Non-pigmented ciliary epithelial cell (primary cell): ENCODE data around the gene DLK2.
A peak's percentile ranks its signal among the peaks of the same experiment; 100 is the strongest.

Source experiments
- DNase-seq: peaks from one replicate; pipeline ENCODE4 v3.0.0-alpha.2; 2010; ENCODE audit warnings: low read depth

DLK2 gene

DNA sequence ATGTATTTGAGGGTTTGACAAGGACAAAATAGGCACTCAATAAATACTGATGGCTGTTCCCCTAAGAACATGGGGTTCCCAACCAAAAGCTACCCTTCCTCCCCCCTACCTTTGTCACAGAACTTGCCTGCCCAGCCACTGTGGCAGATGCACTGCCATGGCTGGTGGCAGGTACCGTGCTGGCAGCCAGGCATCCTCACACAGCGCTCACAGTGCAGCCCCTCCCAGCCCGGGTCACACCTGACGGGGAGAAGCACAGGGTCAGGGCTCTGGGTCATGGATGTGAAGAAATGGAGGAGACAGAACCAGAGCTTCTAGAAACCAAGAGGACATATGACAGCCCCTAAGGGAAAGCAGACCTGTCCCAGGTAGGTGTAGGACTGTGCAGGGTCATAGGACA, 2.5 kb downstream of the DLK2 start:
- DNase-seq: no peak

DNA sequence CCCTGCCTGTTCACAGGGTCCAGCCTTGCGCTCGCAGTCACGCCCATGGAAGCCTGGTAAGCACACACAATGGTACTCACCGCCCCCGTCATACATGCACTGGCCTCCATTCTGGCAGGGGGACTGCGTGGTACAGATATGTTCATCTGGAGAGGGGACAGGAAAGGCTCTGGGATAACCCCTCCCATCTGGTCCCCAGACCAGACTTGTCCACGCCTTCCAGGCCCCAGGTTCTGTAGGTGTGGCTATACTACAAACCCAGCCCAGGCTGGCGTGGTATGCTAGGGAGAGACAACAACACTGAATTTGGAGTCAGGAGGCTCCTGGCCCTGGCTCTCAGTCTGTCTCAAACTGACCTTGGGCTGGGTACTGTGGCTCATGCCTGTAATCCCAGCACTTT, 3.4 kb downstream of the DLK2 start:
- no peak for DNase-seq

DNA sequence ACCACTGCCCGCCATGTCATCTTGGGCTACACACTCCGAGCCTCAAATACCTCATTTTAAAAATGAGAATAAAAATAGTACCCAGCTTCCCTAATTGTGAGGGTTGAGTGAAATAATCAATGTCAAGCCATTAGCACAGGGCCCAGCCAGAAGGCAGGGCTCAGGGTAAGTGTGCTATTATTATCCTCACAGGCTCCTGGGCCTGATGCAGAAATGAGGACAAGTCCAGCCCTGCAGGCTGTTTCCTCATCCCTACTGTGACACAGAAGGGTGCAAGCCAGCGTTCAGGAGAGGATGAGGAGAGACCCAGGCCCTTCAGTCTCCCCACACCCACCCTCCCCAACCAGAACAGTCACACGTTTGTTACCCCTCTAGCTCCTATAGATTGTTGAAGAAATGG, 4.0 kb downstream of the DLK2 start:
- no peak for DNase-seq

DNA sequence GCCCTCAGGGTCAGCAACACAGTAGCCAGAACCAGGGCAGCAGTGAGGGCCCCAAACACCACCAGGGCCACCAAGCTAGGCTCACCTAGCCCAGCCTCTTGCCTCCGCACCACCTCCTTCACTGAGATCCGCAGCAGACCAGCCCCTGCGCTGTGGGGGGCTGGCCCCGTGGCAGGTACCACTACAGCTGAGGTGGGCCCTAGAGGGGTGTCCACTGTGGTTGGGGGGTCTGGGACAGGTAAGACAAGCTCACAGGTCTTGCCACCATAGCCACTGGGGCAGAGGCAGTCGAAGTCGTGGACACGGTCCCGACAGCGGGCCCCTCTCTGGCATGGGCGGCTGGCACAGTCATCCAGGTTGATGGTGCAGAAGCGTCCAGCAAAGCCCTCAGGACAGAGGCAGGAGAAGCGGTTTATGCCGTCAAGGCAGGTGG, 4.6 kb downstream of the DLK2 start:
- no peak for DNase-seq

DNA sequence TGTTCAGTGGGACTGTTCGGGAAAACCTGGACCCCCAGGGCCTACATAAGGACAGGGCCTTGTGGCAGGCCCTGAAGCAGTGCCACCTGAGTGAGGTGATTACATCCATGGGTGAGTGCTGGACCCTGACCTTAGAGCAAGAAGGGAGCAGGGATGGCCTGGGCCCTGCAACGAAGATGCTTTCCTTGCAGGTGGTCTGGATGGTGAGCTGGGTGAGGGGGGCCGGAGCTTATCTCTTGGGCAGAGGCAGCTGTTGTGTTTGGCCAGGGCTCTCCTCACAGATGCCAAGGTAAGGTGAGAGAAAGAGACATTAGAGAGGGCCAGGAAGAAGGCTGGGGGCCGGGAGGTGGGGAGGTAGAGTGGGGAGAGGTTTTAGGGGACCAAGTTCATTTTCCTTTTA, 6.4 kb downstream of the DLK2 start:
- DNase-seq: no peak

DNA sequence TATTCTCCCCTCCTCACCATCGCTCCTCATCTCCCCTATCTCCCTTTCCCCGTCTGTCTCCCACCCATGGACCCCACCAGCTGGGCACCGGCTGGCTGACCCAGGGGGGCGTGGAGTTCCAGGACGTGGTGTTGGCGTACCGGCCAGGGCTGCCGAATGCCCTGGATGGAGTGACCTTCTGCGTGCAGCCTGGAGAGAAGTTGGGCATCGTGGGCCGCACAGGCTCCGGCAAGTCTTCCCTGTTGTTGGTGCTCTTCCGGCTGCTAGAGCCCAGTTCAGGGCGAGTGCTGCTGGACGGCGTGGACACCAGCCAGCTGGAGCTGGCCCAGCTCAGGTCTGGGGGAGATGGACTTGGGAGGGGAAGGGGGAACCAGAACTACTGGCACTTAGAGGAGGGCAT, 7.7 kb downstream of the DLK2 start:
- no peak for DNase-seq

DNA sequence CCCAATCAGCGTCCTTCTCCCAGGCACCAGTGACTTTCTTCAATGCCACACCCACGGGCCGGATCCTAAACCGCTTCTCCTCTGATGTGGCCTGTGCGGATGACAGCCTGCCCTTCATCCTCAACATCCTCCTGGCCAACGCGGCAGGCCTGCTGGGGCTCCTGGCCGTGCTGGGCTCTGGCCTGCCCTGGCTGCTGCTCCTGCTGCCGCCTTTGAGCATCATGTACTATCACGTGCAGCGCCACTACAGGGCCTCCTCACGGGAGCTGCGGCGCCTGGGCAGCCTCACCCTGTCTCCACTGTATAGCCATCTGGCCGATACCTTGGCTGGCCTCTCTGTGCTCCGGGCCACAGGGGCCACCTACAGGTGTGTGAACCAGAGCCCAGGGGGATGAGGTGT, 9.8 kb downstream of the DLK2 start:
- no peak for DNase-seq

DNA sequence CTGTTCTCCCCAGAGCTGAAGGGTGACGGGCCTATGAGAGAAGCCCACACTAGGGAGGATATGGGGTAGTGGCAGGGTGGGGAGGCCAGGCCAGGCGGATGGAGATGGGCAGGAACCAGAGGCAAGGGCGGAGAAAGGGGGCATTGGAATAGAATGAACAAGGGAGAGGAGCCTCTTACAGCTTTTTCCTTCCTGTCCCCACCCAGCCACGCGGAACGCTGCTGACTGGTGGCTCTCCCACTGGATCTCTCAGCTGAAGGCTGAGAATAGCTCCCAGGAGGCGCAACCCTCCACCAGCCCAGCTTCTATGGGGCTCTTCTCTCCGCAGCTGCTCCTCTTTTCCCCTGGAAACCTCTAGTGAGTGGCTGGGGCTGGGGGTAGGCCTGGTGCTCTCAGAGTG, 10.8 kb downstream of the DLK2 start:
- DNase-seq: no peak

DNA sequence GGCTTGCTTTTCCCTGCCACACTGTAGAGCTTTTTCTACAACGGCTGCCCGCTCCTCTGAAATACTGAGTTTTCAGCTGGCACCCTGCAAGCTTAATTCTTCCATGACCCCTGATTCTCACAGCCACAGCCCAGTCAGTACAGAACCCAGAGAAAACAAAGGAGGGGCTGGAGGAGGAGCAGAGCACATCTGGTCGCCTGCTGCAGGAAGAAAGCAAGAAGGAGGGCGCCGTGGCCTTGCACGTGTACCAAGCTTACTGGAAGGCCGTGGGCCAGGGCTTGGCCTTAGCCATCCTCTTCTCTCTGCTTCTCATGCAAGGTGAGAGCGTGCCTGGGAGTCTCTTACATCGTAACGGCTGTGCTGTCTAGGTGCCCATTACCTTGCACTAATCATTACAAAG, 11.3 kb downstream of the DLK2 start:
- no peak for DNase-seq

DNA sequence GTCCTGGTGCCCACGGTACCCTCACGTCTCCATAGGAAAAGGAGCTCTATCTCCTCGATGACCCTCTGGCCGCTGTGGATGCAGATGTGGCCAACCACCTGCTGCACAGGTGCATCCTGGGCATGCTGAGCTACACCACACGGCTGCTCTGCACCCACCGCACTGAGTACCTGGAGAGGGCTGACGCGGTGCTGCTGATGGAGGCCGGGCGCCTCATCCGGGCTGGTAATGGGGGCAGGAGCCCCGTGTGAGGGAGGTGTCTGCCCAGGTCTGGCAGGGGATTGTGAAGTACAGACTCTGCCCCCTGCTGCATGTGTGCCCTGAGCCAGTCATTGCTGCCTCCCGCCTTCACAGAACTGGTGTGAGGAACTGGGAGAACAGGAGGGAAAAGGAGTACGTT, 12.4 kb downstream of the DLK2 start:
- DNase-seq: no peak

DNA sequence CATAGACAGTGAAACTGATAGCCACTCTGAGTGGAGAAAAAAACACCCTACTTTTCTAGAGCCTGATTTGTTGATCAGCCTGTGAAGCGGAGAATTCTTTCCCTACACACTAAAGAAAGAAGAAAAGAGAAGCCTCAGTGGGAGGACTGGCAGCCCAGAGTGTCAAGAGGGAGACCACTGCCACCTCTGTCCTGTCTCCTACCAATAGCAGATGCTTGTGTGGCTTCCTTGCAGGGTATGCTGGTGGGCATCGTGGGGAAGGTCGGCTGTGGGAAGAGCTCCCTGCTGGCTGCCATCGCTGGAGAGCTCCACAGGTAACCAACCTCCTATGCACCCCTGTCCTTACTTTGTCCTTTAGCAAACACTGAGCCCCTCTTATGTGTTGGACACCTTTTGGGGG, 17.6 kb downstream of the DLK2 start:
- no peak for DNase-seq

DNA sequence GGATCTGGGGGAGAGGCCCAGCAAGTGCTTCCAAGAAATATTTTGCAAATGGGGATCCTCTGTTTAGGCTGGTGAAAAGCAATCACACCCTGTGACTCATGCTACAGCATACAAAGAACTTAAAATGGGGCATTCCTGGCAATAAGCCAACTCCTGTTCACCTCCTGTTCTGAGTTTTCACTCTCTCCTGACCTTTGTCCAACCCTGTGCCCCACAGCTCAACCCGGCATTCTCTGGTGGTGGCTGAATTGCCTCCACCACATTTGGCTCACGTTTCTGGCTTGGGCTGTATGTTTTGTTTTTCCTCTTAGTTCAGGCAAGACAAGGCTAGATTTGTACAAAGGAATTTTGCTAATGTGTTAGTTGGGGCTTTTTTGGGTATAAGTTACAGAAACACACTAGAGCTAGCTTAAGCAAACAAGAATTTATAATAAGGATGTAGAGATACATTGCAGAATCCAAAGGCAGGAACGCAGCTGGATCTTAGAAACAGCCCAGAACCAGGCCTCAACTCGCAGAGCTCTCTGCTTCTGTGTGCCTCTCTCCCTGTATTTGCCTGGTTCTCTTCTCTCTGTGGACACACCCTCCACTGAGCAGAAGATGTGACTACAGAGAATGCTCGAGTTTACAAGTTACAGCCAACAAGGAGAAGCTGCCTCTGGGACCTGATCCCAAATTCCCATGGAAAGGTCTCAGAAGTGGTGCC, 18.6 kb downstream of the DLK2 start:
- DNase-seq: peak; percentile 23

DNA sequence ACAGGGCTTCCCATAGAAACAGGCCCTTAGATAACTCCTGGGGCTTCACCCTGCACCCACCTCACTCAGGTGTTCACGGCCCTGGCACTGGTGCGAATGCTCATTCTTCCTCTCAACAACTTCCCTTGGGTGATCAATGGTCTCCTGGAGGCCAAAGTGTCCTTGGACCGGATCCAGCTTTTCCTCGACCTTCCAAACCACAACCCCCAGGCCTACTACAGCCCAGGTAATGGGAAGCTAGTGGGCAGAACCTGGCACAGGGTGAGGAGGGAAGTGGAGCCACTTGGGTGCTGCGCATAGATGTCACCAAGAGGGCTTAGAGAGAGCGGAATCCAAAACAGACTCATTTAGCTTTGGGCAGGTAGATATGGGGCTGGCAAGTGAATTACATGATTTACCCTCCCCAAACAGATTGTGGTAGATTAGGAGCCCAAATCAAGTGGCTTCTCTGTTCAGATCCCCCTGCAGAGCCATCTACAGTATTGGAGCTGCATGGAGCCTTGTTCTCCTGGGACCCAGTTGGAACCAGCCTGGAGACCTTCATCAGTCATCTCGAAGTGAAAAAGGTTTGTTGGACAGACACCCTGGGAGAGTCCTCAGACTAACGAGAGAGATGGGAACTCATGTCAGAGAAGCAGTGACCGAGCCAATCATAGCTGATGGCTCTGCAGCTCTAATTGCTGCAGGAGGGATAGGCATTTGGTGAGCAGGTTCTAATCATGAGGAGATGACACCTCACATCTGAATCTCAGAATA, 19.5 kb downstream of the DLK2 start:
- DNase-seq: no peak

DNA sequence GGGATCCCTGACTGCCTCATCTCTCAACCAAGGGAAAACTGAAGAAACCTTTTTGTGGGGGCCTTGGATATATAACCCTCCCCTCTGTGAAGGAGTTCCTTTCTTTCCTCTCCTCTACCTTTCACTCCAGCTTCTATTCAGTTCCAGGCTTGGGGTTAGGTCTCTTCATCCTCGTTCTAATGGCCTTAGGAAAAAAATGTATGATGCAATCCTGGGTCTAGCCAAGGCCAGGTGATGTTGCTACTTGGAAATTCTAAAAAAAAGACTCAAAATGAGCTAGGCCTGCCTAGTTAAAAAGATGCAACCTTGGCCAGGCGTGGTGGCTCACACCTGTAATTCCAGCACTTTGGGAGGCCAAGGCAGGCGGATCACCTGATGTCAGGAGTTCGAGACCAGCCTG, 20.4 kb downstream of the DLK2 start:
- DNase-seq: no peak

DNA sequence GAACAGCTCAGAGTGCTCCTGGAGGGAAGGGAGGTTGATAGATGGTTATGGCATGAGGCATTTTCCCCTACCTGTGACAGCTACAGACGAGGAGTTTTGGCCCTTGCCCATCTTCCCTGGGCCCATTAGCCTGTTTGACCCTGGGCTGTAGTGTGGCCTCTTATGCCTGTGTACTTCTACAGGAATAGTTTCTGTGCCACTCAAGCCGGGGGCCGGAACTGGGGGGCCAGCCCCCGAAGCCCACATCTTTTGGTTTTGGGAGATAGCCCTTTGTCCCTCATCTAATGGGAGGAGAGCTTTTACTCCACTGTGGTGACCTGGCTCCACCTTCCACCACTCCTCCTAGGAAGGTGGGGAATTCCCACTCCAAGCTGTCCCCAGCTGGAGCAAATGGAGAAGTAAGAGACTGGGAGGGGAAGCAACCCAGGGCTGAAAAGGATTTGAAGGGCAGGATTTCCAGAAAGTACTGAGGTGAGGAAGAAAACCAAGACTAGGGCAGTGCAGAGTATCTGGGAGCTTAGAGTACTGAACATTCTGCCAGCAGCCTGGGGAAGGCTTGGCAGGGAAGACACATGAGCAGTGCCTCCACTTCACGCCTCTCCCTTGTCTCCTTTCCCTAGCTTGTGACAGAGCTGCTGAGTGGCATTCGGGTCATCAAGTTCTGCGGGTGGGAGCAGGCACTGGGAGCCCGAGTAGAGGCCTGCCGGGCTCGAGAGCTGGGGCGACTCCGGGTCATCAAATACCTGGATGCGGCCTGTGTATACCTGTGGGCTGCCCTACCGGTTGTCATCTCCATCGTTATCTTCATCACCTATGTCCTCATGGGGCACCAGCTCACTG, 21.1 kb downstream of the DLK2 start:
- no peak for DNase-seq

DNA sequence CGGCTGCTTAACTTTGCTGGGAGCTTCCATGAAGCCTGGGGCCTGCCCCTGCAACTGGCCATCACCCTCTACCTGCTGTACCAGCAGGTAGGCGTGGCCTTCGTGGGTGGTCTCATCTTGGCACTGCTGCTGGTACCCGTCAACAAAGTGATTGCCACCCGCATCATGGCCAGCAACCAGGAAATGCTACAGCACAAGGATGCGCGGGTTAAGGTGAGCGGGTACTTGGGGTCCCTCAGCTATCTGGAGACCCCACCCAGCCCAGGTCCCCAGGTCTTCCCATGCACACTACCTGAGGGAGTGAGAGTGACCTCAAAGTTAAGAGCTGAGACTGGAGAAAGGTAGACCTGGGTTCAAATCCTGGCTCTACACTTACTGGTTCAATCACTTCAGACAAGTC, 22.2 kb downstream of the DLK2 start:
- no peak for DNase-seq

DNA sequence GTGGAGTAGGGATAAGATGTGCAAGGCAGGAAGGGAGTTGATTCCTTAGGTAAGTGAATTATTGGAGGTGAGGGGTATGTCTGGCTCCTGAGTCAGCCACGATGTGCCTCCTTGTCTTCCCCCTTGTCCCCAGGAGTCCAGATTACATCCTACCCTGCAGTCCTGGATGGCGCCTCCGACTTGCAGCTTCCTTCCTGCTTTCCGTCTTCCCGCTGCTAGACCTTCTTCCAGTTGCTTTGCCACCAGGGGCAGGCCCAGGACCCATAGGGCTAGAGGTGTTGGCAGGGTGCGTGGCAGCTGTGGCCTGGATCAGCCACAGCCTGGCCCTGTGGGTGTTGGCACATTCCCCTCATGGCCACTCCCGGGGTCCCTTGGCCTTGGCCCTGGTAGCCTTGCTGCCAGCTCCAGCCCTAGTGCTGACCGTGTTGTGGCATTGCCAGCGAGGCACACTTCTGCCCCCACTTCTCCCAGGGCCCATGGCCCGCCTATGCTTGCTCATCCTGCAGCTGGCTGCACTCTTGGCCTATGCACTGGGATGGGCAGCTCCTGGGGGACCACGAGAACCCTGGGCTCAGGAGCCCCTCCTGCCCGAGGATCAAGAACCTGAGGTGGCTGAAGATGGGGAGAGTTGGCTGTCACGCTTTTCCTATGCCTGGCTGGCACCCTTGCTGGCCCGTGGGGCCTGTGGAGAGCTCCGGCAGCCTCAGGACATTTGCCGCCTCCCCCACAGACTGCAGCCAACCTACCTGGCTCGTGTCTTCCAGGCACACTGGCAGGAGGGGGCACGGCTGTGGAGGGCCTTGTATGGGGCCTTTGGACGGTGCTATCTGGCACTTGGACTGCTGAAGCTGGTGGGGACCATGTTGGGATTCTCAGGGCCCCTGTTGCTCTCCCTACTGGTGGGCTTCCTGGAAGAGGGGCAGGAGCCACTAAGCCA, 23.1 kb downstream of the DLK2 start:
- DNase-seq: no peak

DNA sequence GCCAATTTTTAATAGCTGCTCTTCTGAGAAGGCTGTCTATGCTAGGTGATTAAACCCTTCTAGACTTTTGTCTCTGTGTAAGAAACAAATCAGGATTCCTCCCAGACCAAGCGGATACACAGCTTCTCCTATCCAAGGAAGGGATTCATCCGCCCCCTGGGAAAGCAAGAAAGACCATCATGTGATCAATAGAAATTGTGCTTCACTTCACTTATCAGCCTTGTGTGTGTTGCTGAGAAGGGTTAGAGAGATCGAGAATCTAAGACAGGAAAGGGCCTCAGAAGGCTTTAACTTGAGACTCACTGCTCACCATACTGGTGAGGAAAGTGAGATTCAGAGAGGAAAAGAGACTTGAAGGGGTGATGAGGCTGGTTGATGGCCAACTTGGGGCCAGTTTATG, 26.5 kb downstream of the DLK2 start:
- no peak for DNase-seq

DNA sequence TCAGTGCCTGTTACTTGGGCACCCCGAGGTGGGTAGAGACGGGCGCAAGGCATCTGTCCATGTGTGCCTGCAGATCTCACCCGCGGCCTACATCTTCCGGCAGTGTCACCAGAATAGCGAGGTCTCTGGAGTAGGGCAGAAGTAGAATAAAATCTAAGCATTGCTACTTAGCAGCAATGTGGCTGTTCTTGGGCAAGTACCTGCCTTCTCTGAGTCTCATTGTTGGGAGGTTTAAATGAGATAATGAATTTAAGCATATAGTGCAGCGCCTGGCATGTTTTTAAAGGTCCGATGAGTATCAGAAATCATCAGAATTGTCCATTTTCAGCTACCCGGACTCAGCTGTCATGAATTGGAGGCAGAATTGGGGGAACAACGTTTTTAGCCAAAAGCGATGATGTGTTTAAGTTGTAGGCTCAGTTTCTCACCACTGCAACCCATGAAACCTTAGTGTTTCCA, 27.2 kb downstream of the DLK2 start:
- no peak for DNase-seq

DNA sequence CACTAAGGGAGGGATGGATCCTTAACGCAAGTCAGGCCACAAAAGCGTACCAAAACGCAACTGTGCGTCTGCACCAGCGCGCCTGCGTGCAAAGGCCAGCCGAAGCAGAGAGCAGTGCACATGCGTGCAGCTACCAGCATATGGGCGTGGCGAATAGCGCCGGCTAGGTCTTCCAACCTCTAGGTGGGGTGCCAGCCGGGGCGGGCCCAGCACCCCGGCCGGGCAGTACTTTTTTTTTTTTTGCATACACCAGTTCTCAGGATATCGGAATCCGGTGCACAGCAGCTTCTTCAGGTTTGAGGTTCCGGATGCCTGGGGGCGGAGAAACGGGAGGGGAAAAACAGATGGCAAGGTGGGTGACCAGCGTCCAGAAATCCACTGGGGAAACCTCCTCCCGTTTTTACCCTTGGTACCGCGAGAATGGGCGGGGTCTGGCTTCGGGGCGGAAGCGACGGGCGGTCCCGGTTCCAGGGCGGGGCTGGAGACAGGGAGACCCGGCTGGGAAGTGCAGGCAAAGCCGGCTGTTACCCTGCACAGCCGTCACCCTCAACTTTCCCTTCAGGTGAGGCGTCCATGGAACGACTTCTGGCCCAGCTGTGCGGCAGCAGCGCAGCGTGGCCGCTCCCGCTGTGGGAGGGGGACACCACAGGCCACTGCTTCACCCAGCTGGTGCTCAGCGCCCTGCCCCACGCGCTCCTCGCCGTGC, 27.8 kb downstream of the DLK2 start, which contains the start of gene ABCC10:
Gene ABCC10 (plus strand): TSS at position 136 of the 706 bp plus-strand sequence. CDS start 438 bp downstream, at position 574.
- DNase-seq: peak; percentile 85

DNA sequence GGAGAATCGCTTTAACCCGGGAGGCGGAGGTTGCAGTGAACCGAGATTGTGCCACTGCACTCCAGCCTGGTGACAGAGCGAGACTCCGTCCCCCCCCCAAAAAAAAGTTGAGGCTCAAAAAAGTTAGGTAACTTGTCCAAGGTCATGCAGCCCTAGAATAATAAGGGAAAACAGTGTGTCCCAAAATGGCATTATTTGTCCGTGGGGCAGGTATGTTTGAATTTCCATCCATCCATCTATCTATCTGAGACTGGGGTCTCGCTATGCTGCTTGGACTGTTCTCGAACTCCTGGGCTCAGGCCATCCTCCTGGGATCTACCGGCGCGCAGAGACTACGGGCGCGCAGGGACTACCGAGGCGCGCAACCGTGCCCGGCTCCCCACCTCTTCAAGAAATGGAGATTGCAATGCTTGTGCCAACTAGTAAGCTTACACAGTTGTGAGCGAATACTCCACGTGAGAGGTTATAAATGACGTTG, 28.4 kb downstream of the DLK2 start:
- DNase-seq: no peak
